HG03196 (cell line): ENCODE results near the gene ALDH5A1.

Experiments
- ATAC-seq: cut with Tn5 transposase; IDR thresholded peaks from one replicate; pipeline ENCODE4 v1.9.1; 2021; ENCODE audit not compliant: unreplicated experiment

Gene ALDH5A1

GRCh38 chr6:24522228-24523176 is 27.7 kb downstream of the ALDH5A1 start:
- ATAC-seq, result peak; percentile 34

DNA sequence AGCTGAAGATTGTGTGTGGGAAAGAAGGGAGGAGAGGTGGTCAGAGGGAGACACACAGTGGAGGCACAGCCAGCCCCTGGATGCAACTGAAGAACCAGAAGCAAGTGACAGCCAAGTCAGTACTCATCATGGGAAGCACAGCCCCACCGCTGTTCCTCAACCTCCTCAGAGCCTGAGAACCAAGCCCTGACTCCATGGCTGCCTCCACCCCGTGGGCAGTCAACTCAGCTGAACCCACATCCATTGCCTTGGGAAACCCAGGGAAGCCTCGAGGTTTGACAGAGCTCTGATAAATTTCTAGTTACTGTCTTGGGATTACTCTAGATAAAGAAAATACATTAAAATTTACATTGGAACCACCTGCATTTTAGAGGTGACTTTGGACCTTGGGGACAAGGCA is 29.6 kb downstream of the ALDH5A1 start:
- no peak for ATAC-seq

GRCh38 chr6:24524805-24525204 is 30.0 kb downstream of the ALDH5A1 start:
- ATAC-seq, result no peak

DNA sequence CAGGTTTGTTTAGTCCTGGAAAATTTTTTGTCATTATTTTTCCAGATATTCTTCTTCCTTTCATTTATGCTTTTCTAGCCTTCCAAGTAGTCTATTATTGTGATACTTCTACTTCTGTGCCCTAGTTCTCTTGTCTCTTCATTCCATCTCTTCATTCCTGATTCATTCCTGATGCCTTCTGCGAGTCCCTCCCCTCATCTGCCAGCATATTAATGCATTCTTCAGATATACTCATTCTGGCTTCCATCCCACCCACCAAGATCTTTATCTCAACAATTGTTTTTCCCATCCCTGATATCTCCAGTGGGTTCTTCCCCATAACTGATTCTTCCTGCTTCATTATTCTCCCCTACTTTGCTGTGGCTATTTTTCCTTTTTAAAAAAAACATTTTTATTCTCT is 35.2 kb downstream of the ALDH5A1 start:
- ATAC-seq, result no peak

- ATAC-seq, result no peak
These were observed 39.6 kb downstream of the ALDH5A1 start for GRCh38 chr6:24534329-24534728.

- ATAC-seq, result no peak
These were observed 40.4 kb downstream of the ALDH5A1 start for GRCh38 chr6:24535210-24535609.

GRCh38 chr6:24536466-24536865 is 41.7 kb downstream of the ALDH5A1 start:
- ATAC-seq, result no peak

GRCh38 chr6:24537082-24537699 is 42.4 kb downstream of the ALDH5A1 start:
- no peak for ATAC-seq

- ATAC-seq, result no peak
These were observed 43.1 kb downstream of the ALDH5A1 start for GRCh38 chr6:24537771-24538385.

- no peak for ATAC-seq
These were observed 44.6 kb downstream of the ALDH5A1 start for GRCh38 chr6:24539416-24539815.

DNA sequence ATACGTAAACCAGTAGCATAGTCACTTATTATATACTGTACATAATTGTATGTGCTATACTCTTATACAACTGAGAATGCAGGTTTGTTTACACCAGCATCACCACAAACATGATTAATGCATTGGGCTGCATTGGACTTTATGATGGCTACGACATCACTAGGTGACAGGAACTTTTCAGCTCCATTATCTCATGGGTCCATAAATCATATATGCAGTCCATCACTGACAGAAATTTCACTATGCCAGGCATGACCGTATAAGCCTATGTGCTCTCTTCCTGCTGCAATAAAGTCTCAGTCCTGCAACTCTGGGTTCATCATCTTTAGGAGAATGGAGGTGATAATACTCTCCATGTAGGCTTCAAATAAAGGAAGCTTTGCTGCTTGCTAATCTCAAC is 45.4 kb downstream of the ALDH5A1 start:
- no peak for ATAC-seq

DNA sequence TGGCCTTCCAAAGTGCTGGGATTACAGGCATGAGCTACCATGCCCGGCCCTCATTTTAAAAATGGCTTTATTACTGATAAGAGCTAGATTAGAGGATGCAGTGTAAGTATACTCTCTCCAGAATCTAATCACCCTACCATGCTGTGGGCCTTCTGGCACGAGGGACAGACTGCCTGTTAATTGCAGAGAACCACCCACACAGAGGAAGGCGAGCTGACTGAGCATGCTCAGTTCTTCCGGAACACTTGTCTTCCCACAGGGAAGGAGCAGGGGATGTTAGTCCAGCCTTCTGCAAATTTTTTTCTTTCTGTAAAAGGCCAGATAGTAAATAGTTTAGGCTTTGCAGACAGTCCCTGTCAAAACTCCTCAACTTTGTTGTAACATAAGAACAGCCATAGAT is 48.9 kb downstream of the ALDH5A1 start:
- no peak for ATAC-seq

GRCh38 chr6:24545183-24545582 is 50.4 kb downstream of the ALDH5A1 start:
- no peak for ATAC-seq

GRCh38 chr6:24545691-24546090 is 50.9 kb downstream of the ALDH5A1 start:
- no peak for ATAC-seq

DNA sequence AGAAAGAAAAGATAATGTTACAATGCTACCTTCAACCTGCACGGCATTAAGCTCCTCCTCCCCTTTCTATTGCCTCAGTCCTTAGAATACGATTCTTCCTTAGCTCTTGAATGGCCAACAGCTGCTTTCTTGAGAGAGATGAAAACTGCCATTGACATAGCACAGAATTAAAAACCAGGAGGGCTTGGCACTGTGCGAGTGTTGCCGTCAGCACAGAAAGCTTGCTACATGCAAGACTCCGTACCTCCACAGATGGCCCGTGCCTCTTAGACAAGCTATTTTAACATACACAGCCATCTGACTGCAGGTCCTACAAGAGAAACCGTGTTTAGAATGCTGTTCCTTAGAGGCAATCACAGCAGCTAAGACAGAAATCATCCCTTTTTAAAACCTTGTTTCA is 51.7 kb downstream of the ALDH5A1 start:
- ATAC-seq, result no peak

DNA sequence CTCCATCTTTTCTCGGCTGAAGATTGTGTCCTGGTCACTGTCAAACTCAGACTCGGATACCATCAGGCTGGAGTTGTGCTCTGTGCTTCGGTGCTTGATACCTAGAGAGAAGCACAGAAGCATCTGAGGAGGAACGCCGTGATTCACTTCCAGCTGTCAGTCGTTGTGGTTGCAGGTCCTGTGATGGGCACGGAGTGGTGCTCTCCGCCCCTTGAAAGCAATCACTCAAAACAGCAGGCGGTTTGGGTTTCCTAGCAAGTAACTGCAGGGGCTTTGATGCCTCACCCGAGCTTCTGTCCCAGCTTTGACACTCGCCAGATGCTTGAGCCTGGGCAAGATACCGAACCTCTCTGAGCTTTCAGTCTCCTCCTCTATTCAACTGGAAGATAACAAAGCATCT is 52.5 kb downstream of the ALDH5A1 start:
- ATAC-seq, result no peak

GRCh38 chr6:24549158-24549557 is 54.4 kb downstream of the ALDH5A1 start:
- ATAC-seq, result no peak

GRCh38 chr6:24549674-24550353 is 55.0 kb downstream of the ALDH5A1 start:
- no peak for ATAC-seq

- no peak for ATAC-seq
These were observed 56.4 kb downstream of the ALDH5A1 start for GRCh38 chr6:24551139-24551538.

DNA sequence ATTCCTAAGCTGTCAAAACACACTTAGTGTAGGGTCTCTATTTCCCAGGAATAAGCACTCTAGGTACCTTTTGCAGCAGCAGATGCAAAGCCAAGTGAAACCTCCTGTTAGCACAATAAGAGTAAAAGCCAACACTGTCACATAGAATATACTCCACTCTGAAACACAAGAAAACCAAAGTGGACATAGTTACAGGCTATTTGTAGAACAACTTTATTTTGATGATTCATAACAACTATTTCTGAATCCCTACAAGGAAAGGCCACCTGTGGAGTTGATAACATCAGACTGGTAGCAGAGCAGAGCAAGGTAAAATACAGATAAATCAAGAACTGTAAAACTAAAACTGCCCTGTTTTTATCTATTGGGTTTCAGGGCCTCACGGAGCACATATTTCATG is 59.7 kb downstream of the ALDH5A1 start:
- no peak for ATAC-seq

DNA sequence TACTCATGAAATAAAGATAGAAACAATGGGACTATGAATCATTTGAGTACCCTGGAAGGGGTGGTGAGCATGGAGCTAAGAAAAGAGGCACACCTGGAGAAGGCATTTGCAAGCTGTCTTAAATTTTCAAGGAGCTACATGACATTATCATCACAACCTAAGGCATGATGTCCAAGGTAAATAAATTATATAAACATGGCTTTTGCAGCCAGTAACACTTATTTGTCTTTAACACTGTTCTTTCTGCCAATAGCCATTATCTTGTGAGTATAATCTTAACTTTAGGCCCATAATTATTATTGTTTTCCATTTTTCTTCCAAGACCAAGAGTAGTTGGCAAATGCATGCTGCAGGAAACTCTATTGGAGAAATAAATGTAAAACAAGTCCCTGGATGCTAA is 63.7 kb downstream of the ALDH5A1 start:
- no peak for ATAC-seq
